H7 (cell line): ENCODE data around the gene WIPF2. TPM values are rescaled to one million over a fixed set of nuclear protein-coding genes. Genes with fewer than 3 reads are reported as not detected.

Experiments
- total RNA-seq: library from RNA; depleted of rRNA; stranded (reverse); fragments of >200 nt; shearing (Covaris generic); gene quantifications from 2 replicates; pipeline ENCODE4 v1.2.3, GENCODE V29; 2014; rRNA removed

Gene WIPF2
- total RNA-seq, 1 experiment from 2014 or later: 3.7 TPM

Other genes starting within 250 kb of the WIPF2 start
- gene PSMD3, start 238.5 kb upstream of the WIPF2 start, total RNA-seq: 243 and 325 TPM in 2 replicates
- 0.28 TPM in 1 of 2 replicates, not detected in the other for gene CSF3, start 203.9 kb upstream of the WIPF2 start, total RNA-seq
- 85.6 and 99.9 TPM in 2 replicates for gene MED24, start 164.9 kb upstream of the WIPF2 start, total RNA-seq
- gene THRA, start 156.3 kb upstream of the WIPF2 start, total RNA-seq: 13.2 and 15.2 TPM in 2 replicates
- 1.8 and 3.4 TPM in 2 replicates for gene NR1D1, start 118.7 kb upstream of the WIPF2 start, total RNA-seq
- gene MSL1, start 97.3 kb upstream of the WIPF2 start, total RNA-seq: 44.2 and 70.0 TPM in 2 replicates
- 55.4 and 76.0 TPM in 2 replicates for gene CASC3, start 78.8 kb upstream of the WIPF2 start, total RNA-seq
- gene RAPGEFL1, start 41.8 kb upstream of the WIPF2 start, total RNA-seq: 3.9 and 5.4 TPM in 2 replicates
- gene CDC6, start 68.6 kb downstream of the WIPF2 start, total RNA-seq: 80.8 and 83.6 TPM in 2 replicates
- gene RARA, start 89.9 kb downstream of the WIPF2 start, total RNA-seq: 19.3 and 22.1 TPM in 2 replicates
- gene GJD3, start 145.4 kb downstream of the WIPF2 start, total RNA-seq: 0.38 and 1.2 TPM in 2 replicates
- 159 and 249 TPM in 2 replicates for gene TOP2A, start 198.6 kb downstream of the WIPF2 start, total RNA-seq
- 24.6 and 31.8 TPM in 2 replicates for gene IGFBP4, start 224.1 kb downstream of the WIPF2 start, total RNA-seq